HG03175 (cell line): Measurements from ENCODE around the gene CDC25B.

Experiments used
- ATAC-seq: cut with Tn5 transposase; IDR thresholded peaks from one replicate; pipeline ENCODE4 v1.9.1; 2021; ENCODE audit warnings: mild to moderate bottlenecking, moderate library complexity; ENCODE audit not compliant: unreplicated experiment

CDC25B gene

GRCh38 chr20:3802524-3803239, 6.6 kb downstream of the CDC25B start:
- no peak for ATAC-seq

GRCh38 chr20:3803289-3803688, 7.2 kb downstream of the CDC25B start:
- ATAC-seq, result no peak

GRCh38 chr20:3803854-3804253, 7.7 kb downstream of the CDC25B start:
- ATAC-seq, result no peak

GRCh38 chr20:3804254-3804751, 8.2 kb downstream of the CDC25B start:
- ATAC-seq, result no peak

- ATAC-seq, result no peak
These were observed 8.7 kb downstream of the CDC25B start for GRCh38 chr20:3804781-3805180.

- no peak for ATAC-seq
These were observed 12.4 kb downstream of the CDC25B start for GRCh38 chr20:3808544-3808943.

GRCh38 chr20:3811467-3812258, 15.6 kb downstream of the CDC25B start:
- ATAC-seq, result no peak

- no peak for ATAC-seq
These were observed 16.2 kb downstream of the CDC25B start for GRCh38 chr20:3812259-3812681.

GRCh38 chr20:3812975-3813847, 17.1 kb downstream of the CDC25B start:
- no peak for ATAC-seq

GRCh38 chr20:3813848-3814581, 17.9 kb downstream of the CDC25B start:
- no peak for ATAC-seq

GRCh38 chr20:3814928-3815495, 18.9 kb downstream of the CDC25B start:
- ATAC-seq, result no peak

- ATAC-seq, result no peak
These were observed 19.7 kb downstream of the CDC25B start for GRCh38 chr20:3815703-3816315.

GRCh38 chr20:3818155-3819151, 22.3 kb downstream of the CDC25B start:
- no peak for ATAC-seq

GRCh38 chr20:3819411-3820047, 23.4 kb downstream of the CDC25B start:
- no peak for ATAC-seq

GRCh38 chr20:3820048-3820900, 24.2 kb downstream of the CDC25B start, which contains the start of gene AP5S1:
Gene AP5S1, plus strand, starts transcription at chr20:3820547. Its CDS starts 1,571 bp downstream, at chr20:3822118.
- ATAC-seq, result peak; percentile 81

GRCh38 chr20:3820901-3821727, 25.0 kb downstream of the CDC25B start:
- peak; percentile 4 for ATAC-seq
